Stomach (tissue), 4 donors: ENCODE measurements around the gene CPXM2.

Experiments
- EP300 ChIP-seq: sonication (generic); formaldehyde crosslinking; IDR thresholded peaks from one replicate; pipeline ENCODE4 v1.6.1; 2017; ENCODE audit warnings: antibody characterized with exemption
- POLR2A ChIP-seq, 4 donors: fragments of 450-650 bp; IDR thresholded peaks; one replicate each; pipeline ENCODE4 v1.6.1; 2016; ENCODE audit warnings: antibody characterized with exemption in 4 of 4, control low read depth in 2 of 4, mild to moderate bottlenecking in 1 of 4, moderate library complexity in 1 of 4
- POLR2AphosphoS5 ChIP-seq, 3 donors: sonication (generic); formaldehyde crosslinking; IDR thresholded peaks; one replicate each; pipeline ENCODE4 v1.6.1; 2016; ENCODE audit warnings: antibody characterized with exemption in 3 of 3
- TF ChIP-seq, protein P1 (sequence below), 7 experiments: fragments of 450-650 bp in 4 of 7; fragments of 200-600 bp in 3 of 7; sonication (generic) in 3 of 7; IDR thresholded peaks; one replicate each; pipeline ENCODE4 v1.5.1; 2016 to 2019; ENCODE audit warnings: antibody characterized with exemption in 7 of 7, control low read depth in 2 of 7, mild to moderate bottlenecking in 1 of 7

DNA sequence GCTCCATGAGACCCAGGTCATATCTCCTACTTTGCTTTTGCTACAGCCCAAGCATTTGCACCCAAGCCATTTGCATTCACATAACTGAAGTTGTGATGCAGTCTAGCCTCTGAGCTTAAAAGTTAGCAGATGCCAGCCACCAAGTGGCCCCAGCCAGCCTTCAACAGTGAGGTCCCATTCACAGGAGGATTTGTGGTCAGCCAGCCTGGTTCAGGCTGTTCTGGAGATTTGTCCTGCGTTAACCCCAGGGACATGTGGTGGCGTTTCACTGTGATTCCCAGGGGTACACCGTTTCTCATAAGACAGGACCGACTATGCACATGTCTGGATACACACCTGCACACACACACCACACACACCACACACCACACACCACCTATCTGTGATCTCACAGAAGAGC lies 174.3 kb downstream of the CPXM2 start:
- TF ChIP-seq EP300 (no peak), POLR2A (IDR thresholded peaks at IDR 0.05) (no peak), POLR2AphosphoS5 (IDR thresholded peaks at IDR 0.05) (no peak)
- TF ChIP-seq, protein P1, sequence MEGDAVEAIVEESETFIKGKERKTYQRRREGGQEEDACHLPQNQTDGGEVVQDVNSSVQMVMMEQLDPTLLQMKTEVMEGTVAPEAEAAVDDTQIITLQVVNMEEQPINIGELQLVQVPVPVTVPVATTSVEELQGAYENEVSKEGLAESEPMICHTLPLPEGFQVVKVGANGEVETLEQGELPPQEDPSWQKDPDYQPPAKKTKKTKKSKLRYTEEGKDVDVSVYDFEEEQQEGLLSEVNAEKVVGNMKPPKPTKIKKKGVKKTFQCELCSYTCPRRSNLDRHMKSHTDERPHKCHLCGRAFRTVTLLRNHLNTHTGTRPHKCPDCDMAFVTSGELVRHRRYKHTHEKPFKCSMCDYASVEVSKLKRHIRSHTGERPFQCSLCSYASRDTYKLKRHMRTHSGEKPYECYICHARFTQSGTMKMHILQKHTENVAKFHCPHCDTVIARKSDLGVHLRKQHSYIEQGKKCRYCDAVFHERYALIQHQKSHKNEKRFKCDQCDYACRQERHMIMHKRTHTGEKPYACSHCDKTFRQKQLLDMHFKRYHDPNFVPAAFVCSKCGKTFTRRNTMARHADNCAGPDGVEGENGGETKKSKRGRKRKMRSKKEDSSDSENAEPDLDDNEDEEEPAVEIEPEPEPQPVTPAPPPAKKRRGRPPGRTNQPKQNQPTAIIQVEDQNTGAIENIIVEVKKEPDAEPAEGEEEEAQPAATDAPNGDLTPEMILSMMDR (IDR thresholded peaks at IDR 0.05) = no peak
